K562 (cell line): ENCODE measurements around the gene SLC16A10. TPM values are rescaled to one million over a fixed set of nuclear protein-coding genes. Genes with fewer than 3 reads are reported as not detected.

Experiments used
- ATAC-seq: fragments of 200-7000 bp; cut with Tn5 transposase; 3 replicates; pipeline ENCODE4 v1.9.1; 2020; ENCODE audit warnings: moderate library complexity
- BruUV-seq: library from RNA; stranded (reverse); fragments of 400-500 nt; replicated peaks from 2 replicates; lab custom pipeline; 2021; lab: Mats Ljungman, UMichigan
- CTCF ChIA-PET: fragments of 300-600 bp; formaldehyde crosslinking; extraction: SDS; loops from one replicate; lab custom pipeline; 2021; ENCODE audit warnings: low intra/inter-chr PET ratio; lab: Yijun Ruan, JAX
- POLR2A ChIA-PET: fragments of 300-600, 350-650 bp; sonication (Branson Sonifier 250); formaldehyde crosslinking; extraction: SDS; loops from one replicate; lab custom pipeline; 2021; ENCODE audit warnings: antibody characterized with exemption, inconsistent platforms; lab: Yijun Ruan, JAX
- DNase-seq, 4 experiments: peaks; one replicate each; pipeline versions ENCODE4 v3.0.0 to v3.0.0-alpha.2; 2011 to 2018; ENCODE audit warnings: low spot score in 3 of 4, mixed read lengths in 3 of 4; ENCODE audit errors: extremely low read depth in 1 of 4
- FAIRE-seq: peaks from 2 replicates; lab custom pipeline; 2011; peaks lifted over from hg19 to GRCh38; lab: Jason Lieb, UNC
- H2AFZ ChIP-seq: 2 replicates; pipeline ENCODE4 v1.6.0; 2011; ENCODE audit warnings: low read depth, low read length, control low read depth, inconsistent platforms
- H3K27ac ChIP-seq: fragments of 200-600 bp; 3 replicates; pipeline ENCODE4 v1.8.0; 2011; ENCODE audit warnings: low read depth, mild to moderate bottlenecking, control low read depth, inconsistent platforms, low read length, moderate library complexity, mixed read lengths; ENCODE audit errors: extremely low read depth
- H3K27me3 ChIP-seq, 2 experiments: fragments of 300-600 bp in 1 of 2; 2 replicates in 1 of 2; 3 replicates in 1 of 2; pipeline versions ENCODE4 v1.6.0 to v1.8.0; 2011; ENCODE audit warnings: inconsistent platforms in 2 of 2, low read length in 2 of 2, mild to moderate bottlenecking in 1 of 2, mixed read lengths in 1 of 2, moderate library complexity in 1 of 2; ENCODE audit not compliant: control insufficient read depth in 2 of 2, insufficient read depth in 2 of 2
- H3K36me3 ChIP-seq: fragments of 300-600 bp; 3 replicates; pipeline ENCODE4 v1.8.0; 2011; ENCODE audit warnings: mild to moderate bottlenecking, low read length, inconsistent platforms; ENCODE audit not compliant: control insufficient read depth, insufficient read depth
- H3K4me1 ChIP-seq, 2 experiments: fragments of 200-600 bp in 1 of 2; replicated peaks in 1 of 2; 2 replicates in 1 of 2; 3 replicates in 1 of 2; pipeline versions ENCODE4 v1.5.1 to v1.8.0; 2011; ENCODE audit warnings: inconsistent platforms in 2 of 2, low read length in 2 of 2, mild to moderate bottlenecking in 1 of 2, mixed read lengths in 1 of 2, moderate library complexity in 1 of 2; ENCODE audit not compliant: control insufficient read depth in 2 of 2, insufficient read depth in 2 of 2
- H3K4me2 ChIP-seq: 2 replicates; pipeline ENCODE4 v1.6.1; 2011; ENCODE audit warnings: low read length, control low read depth, inconsistent platforms, mixed read lengths; ENCODE audit not compliant: insufficient read depth
- H3K4me3 ChIP-seq: fragments of 200-600 bp; sonication (generic), shearing (Covaris generic); 2 replicates; pipeline ENCODE4 v1.5.1; 2016; ENCODE audit warnings: control low read depth, inconsistent platforms
- H3K79me2 ChIP-seq: fragments of 200-600 bp; 3 replicates; pipeline ENCODE4 v1.8.0; 2011; ENCODE audit warnings: low read length, inconsistent platforms; ENCODE audit not compliant: control insufficient read depth, insufficient read depth
- H3K9ac ChIP-seq, 2 experiments: 2 replicates each; pipeline versions ENCODE4 v1.6.0 to v1.6.1; 2011; ENCODE audit warnings: low read depth in 2 of 2, low read length in 2 of 2, control low read depth in 1 of 2, inconsistent platforms in 1 of 2, mild to moderate bottlenecking in 1 of 2, mixed read lengths in 1 of 2; ENCODE audit not compliant: insufficient read depth in 1 of 2
- H3K9me1 ChIP-seq: one replicate; pipeline ENCODE4 v1.6.0; 2011; ENCODE audit warnings: inconsistent platforms, mild to moderate bottlenecking, low read length, moderate library complexity; ENCODE audit not compliant: control insufficient read depth, insufficient read depth
- H3K9me3 ChIP-seq: replicated peaks from 2 replicates; pipeline ENCODE4 v1.5.1; 2011; ENCODE audit warnings: low read depth, low read length, inconsistent platforms; ENCODE audit not compliant: control insufficient read depth, insufficient read depth
- H4K20me1 ChIP-seq: replicated peaks from 2 replicates; pipeline ENCODE4 v1.6.1; 2011; ENCODE audit warnings: low read length, inconsistent platforms, mixed read lengths; ENCODE audit not compliant: control insufficient read depth, insufficient read depth
- MEF2A ChIP-seq: IDR thresholded peaks from 2 replicates; pipeline ENCODE4 v1.6.1; 2011; ENCODE audit warnings: low read depth, mild to moderate bottlenecking, low read length, moderate library complexity; ENCODE audit not compliant: control insufficient read depth
- PPARD ChIP-seq: fragments of 250-450 bp; sonication (Bioruptor Pico); IDR thresholded peaks from 2 replicates; pipeline ENCODE4 v1.8.0; 2022; ENCODE audit warnings: inconsistent platforms, mild to moderate bottlenecking, moderate library complexity
- REST ChIP-seq, 2 experiments: fragments of 450-650 bp; formaldehyde crosslinking in 1 of 2; IDR thresholded peaks; 2 replicates each; pipeline versions ENCODE4 v1.4.0 to v1.6.1; 2014 to 2020; ENCODE audit warnings: mild to moderate bottlenecking in 2 of 2, borderline replicate concordance in 1 of 2, low read depth in 1 of 2
- SMC3 ChIP-seq: conservative IDR thresholded peaks from 2 replicates; pipeline ENCODE4 v1.6.1; 2011; ENCODE audit warnings: low read depth, low read length, improper control_type of control experiment; ENCODE audit not compliant: insufficient read depth
- ZNF384 ChIP-seq: IDR thresholded peaks from 2 replicates; pipeline ENCODE4 v1.6.1; 2012; ENCODE audit warnings: low read depth, low read length, improper control_type of control experiment
- WGBS: fragments of 100-300 bp; shearing (Covaris generic); methylation state at CpG from one replicate; pipeline ENCODE4 v1.1.6; 2016; ENCODE audit warnings: low coverage, mixed read lengths; ENCODE audit not compliant: insufficient coverage; ENCODE audit errors: missing lambda C conversion rate; 5-methylcytosine and 5-hydroxymethylcytosine counted together
- in situ Hi-C: fragments of 300-500 bp; cut with MboI; formaldehyde crosslinking; loops from 4 replicates; pipeline ENCODE4 v1.15.0; 2018; ENCODE audit warnings: inconsistent platforms, mixed read lengths
- intact Hi-C: fragments of 100-400 bp; cut with micrococcal nuclease; formaldehyde crosslinking; loops from 2 replicates; pipeline ENCODE4 v1.14.2; 2022
- polyA plus RNA-seq, 8 experiments: library from polyadenylated mRNA; depleted of rRNA in 4 of 8; stranded (reverse) in 5 of 8; unstranded in 3 of 8; fragments of >200 nt; fragmentation: Nextera tagmentation in 2 of 8; fragmentation: Illumina TruSeq in 1 of 8; extraction: Ambion mirVana in 2 of 8; extraction: Trizol in 1 of 8; gene quantifications; 2 replicates each; pipeline versions ENCODE4 v1.2.1 to v1.2.3, GENCODE V29; 2011 to 2014; ENCODE audit warnings: inconsistent platforms in 1 of 8, missing spikeins in 1 of 8
- total RNA-seq, 7 experiments: library from RNA; depleted of rRNA in 6 of 7; stranded (reverse); fragments of >200 nt in 6 of 7; fragmentation: Illumina TruSeq in 2 of 7; extraction: Trizol in 2 of 7; gene quantifications; 2 replicates each; pipeline versions ENCODE4 v1.2.1 to v1.2.3, GENCODE V29; 2011 to 2021; ENCODE audit warnings: low replicate concordance in 1 of 7
- TF ChIP-seq, protein P1 (sequence below), 3 experiments: IDR thresholded peaks in 2 of 3; conservative IDR thresholded peaks in 1 of 3; 2 replicates each; pipeline ENCODE4 v1.5.1; 2011 to 2012; ENCODE audit warnings: low read length in 3 of 3, mild to moderate bottlenecking in 3 of 3, control low read depth in 2 of 3, improper control_type of control experiment in 1 of 3, inconsistent platforms in 1 of 3, low read depth in 1 of 3, mixed read lengths in 1 of 3, moderate library complexity in 1 of 3; ENCODE audit not compliant: insufficient read depth in 2 of 3
- TF ChIP-seq, protein P2 (sequence below): fragments of 450-650 bp; formaldehyde crosslinking; IDR thresholded peaks from 2 replicates; pipeline ENCODE4 v1.4.0; 2020; ENCODE audit warnings: mild to moderate bottlenecking, moderate library complexity

SLC16A10 gene
- total and polyA plus RNA-seq, 9 of the 15 experiments (the other 6 are each of a cell fraction or from before 2014, with no cell fraction given) = 0.02 to 0.54 (median 0.24) TPM; not detected in 4

- 0% methylated on average over 1 of the region's 1 CpG for WGBS
- H3K4me3 ChIP-seq = no peak overlapping the region
- FAIRE-seq (peak; percentile 86), DNase-seq (peak; percentile 21 to 62 (median 36)), ATAC-seq (peak; percentile 83)
- no peak overlapping the region for H3K4me2 ChIP-seq
- no peaks in the 10 kb centered on the region for H3K9me3 ChIP-seq
- intact Hi-C loops (loop anchor here (2.0 to 5.0 kb wide), 5 partner anchors 42 to 681 kb away; no protein-coding TSS in a partner anchor), in situ Hi-C loops (loop anchor here (5.0 kb wide), 1 partner anchor 153 kb away; no protein-coding TSS in a partner anchor)
- H3K9me1 ChIP-seq = no peaks in the 10 kb centered on the region
- no TSS peak for BruUV-seq
- no peaks in the 10 kb centered on the region for H3K36me3 ChIP-seq
- H3K4me1 ChIP-seq = peaks cover 0 to 7% of the 10 kb centered on the region in 2 experiments; a peak in 2 of 5 replicates
- POLR2A ChIA-PET = interaction anchor here (0.6 to 0.8 kb wide), 3 partner anchors 180 to 476 kb away, joined by 3 to 4 read pairs (median 3); no protein-coding TSS in a partner anchor
- H3K27me3 ChIP-seq = peaks cover 4 to 5% of the 10 kb centered on the region in 2 experiments; a peak in 3 of 5 replicates
- H2AFZ ChIP-seq = no peak overlapping the region
- 0 out of 2 replicates have a peak, but pooled peaks cover 7% of the 10 kb centered on the region for H4K20me1 ChIP-seq
- H3K79me2 ChIP-seq = no peaks in the 10 kb centered on the region
- no peak overlapping the region for H3K9ac ChIP-seq
- H3K27ac ChIP-seq = no peak overlapping the region
- CTCF ChIA-PET = interaction anchor here (0.6 to 1.2 kb wide), 4 partner anchors 153 to 682 kb away, joined by 3 to 4 read pairs (median 4); no protein-coding TSS in a partner anchor
- TF ChIP-seq, protein P1, sequence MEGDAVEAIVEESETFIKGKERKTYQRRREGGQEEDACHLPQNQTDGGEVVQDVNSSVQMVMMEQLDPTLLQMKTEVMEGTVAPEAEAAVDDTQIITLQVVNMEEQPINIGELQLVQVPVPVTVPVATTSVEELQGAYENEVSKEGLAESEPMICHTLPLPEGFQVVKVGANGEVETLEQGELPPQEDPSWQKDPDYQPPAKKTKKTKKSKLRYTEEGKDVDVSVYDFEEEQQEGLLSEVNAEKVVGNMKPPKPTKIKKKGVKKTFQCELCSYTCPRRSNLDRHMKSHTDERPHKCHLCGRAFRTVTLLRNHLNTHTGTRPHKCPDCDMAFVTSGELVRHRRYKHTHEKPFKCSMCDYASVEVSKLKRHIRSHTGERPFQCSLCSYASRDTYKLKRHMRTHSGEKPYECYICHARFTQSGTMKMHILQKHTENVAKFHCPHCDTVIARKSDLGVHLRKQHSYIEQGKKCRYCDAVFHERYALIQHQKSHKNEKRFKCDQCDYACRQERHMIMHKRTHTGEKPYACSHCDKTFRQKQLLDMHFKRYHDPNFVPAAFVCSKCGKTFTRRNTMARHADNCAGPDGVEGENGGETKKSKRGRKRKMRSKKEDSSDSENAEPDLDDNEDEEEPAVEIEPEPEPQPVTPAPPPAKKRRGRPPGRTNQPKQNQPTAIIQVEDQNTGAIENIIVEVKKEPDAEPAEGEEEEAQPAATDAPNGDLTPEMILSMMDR (IDR thresholded peaks at IDR 0.05 in 2 of 3, conservative IDR thresholded peaks at IDR 0.05 in 1 of 3; ENCODE audit: insufficient read depth in 2 of 3, low read depth in 1 of 3, low read length in 3 of 3) = peak; percentile 49 to 81 (median 72); a peak in 5 of 6 replicates
- TF ChIP-seq SMC3 (peak; percentile 50), ZNF384 (0 out of 2 replicates have a peak, but pooled peaks have one; percentile 26), PPARD (CRISPR knock-in tag) (no peak), MEF2A (no peak), REST (IDR thresholded peaks at IDR 0.05; ENCODE audit: borderline replicate concordance) (peak; percentile 53; the same call in 1 of the 2 replicates), REST (CRISPR knock-in tag; IDR thresholded peaks at IDR 0.05; ENCODE audit: low read depth) (no peak)
- TF ChIP-seq, protein P2, sequence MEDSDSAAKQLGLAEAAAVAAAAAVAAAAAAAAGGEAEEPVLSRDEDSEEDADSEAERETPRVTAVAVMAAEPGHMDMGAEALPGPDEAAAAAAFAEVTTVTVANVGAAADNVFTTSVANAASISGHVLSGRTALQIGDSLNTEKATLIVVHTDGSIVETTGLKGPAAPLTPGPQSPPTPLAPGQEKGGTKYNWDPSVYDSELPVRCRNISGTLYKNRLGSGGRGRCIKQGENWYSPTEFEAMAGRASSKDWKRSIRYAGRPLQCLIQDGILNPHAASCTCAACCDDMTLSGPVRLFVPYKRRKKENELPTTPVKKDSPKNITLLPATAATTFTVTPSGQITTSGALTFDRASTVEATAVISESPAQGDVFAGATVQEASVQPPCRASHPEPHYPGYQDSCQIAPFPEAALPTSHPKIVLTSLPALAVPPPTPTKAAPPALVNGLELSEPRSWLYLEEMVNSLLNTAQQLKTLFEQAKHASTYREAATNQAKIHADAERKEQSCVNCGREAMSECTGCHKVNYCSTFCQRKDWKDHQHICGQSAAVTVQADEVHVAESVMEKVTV (CRISPR knock-in tag) = 0 out of 2 replicates have a peak, but pooled peaks have one; percentile 26
Measured at GRCh38 chr6:111210194-111210728, 123.0 kb downstream of the SLC16A10 start.
